GM21529 (cell line): ENCODE results near the gene DCN.

Experiments
- ATAC-seq: cut with Tn5 transposase; IDR thresholded peaks from one replicate; pipeline ENCODE4 v1.9.1; 2021; ENCODE audit not compliant: unreplicated experiment

The DCN gene

DNA sequence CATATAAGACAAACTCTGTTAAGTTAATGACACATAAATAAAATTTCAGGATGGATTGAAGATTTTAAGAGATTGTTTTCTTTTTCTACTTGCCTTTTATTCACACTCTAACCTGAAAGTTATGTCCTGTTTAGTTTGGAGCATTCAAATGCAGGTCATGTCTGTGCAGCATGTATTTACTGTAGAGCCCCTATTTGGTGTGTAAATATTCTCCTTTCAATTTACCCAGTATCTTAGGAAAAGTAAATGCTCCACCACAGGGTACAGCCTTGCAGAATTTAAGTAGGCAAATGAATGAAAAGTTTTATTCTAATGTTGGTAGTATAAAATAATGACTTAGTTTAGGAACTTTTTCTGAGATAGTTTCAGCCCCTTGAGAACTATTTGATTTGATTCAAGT lies 6.2 kb upstream of the DCN start:
- ATAC-seq: no peak

GRCh38 chr12:91186156-91186555 lies 3.5 kb upstream of the DCN start:
- ATAC-seq: no peak

DNA sequence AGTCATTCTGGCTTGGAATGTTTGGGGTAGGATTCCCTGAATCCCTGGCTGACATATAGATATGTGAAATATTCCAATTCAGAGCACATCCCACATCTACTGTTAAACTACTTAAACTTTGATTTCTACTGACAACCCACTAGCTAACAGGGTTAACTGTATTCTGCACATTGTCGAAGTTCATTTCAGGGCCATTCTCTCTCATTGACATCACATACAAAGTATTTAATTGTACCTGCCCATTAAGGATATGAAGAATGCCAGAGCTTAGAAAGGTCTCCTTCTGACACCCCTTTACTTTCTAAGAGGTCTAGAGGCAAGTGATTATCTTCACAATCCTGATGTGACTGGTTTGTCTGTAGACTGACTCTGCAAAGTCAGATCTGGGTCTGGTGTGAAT lies 2.8 kb upstream of the DCN start:
- no peak for ATAC-seq

DNA sequence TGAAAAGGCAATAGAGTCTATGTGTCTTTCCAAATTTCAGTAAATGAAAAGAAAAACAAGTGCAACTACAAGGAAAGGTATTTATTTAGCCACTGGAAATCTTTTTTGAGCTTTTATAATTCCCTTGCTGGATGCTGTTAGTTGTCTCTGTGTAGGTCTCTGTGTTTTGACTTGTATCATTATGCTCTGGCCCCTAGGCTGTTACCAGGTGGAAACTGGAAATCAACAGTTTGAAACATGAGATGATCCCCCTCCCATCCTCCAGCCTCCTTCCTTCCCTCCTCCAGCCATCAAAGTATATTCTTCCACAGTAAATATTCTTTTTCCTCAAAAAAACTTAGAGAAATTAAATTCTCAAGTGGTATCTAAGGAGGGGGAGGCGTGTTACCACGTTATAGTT lies 934 bp upstream of the DCN start:
- ATAC-seq: no peak

GRCh38 chr12:91180582-91181395 lies 1.8 kb downstream of the DCN start:
- no peak for ATAC-seq

- ATAC-seq: no peak
Measured at GRCh38 chr12:91179966-91180561, 2.6 kb downstream of the DCN start.

DNA sequence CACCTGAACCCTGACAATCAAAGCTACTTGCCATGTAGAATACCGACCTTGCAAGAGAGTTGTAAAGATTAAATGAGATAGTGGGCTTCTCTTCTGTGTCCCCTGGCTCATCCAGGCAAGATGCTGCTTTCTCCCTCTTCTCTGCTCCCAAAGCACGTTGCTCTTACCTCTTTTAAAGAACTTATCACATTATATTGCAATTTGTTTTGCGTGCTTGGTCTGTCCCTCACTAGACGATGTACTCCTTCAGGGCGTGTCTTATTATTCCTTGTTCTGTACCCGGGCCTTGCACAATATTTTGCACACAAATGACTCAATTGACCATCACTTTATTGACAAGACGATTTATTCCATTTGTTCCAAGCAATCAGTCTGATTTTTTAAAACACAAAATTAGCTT lies 3.3 kb downstream of the DCN start:
- no peak for ATAC-seq

DNA sequence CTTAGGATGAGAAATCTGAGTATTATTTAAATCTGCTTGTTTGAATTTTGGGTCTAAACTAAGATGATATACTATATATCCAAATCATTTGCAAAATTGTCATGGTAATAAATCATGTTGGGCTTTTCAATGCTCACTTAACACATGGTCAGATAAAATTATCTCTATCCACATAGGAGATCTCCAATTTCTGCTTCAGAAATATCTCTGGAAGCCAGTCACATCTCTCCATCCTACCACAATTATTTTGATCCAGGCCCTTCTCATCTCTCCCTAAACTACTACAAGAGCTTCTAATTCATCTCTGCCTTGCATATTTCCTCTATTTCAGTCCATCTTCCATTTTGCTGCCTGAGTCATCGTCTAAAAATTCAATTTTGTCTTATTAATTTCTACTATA lies 3.8 kb downstream of the DCN start:
- no peak for ATAC-seq

DNA sequence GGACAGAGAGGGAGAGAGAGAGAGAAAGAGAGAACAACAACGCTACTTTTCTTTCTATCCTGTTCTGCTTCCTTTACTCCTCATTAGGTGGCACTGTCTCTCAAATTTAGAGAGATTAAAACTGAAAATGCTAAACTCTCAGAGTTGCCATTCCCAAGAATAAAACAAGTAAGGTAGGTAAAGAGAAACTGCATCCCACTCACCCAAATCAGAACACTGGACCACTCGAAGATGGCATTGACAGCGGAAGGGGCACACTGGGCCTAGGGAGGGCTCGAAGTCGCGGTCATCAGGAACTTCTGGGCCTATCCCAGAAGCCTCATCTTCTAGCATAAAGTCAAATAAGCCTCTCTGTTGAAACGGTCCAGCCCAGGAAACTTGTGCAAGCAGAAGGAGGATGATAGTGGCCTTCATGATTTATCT lies 4.5 kb downstream of the DCN start:
- no peak for ATAC-seq

DNA sequence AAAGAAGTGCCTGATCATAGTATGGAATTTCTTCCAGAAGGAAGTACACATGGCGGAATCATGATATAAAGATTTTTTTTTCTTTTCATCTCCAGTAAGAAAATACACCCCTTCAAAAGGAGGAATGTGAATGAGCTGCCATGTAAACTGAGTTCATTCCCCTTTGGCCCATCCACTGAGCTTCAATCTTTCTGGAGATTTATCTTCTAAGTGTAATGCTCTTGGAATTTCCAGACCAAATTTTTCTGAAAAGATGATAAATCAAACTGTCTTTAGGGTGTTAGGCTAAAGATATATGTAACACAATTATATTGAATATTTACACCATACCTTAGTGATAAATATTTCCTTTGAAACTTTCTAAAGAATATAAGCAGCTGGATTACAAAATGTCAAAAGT lies 5.2 kb downstream of the DCN start:
- ATAC-seq: no peak

GRCh38 chr12:91176915-91177314 lies 5.7 kb downstream of the DCN start:
- ATAC-seq: no peak

DNA sequence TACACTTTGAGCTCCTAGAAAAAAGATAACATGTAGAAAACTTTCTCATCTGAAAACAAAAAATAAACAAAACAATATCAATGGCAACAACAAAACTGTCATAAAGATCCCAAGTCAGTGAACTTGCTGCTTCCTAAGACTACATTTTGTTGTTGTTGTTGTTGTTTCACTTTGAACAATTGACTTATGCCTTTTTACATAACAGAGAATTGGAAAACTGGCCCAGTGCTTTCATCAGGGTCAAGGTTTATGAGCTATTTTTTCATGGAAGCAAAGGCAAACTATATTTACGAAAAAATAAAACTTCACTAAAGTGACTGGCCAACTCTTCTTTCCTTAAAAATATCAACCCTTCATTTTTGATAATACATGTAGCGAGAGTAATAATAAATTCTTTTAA lies 6.3 kb downstream of the DCN start:
- no peak for ATAC-seq

DNA sequence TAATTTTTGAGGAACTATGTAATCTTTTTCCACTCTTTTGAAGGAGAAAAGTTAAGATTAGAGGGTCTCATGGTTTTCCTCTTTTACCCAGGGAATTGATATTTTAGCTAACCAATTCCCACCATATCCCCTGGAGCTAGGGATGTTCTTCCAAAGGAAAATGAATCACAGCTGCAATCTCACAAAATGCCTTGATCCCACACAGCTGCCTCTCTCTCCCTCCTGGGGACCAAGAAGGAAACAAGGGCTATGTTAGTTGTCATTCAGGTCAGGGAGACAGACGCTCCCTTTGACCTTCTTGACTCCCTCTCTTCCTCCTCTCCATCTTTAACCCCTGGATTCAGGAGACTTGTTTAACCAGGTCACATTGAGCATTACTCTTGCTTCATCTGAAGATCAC lies 9.5 kb downstream of the DCN start:
- ATAC-seq: no peak

GRCh38 chr12:91172096-91172495 lies 10.5 kb downstream of the DCN start:
- no peak for ATAC-seq

DNA sequence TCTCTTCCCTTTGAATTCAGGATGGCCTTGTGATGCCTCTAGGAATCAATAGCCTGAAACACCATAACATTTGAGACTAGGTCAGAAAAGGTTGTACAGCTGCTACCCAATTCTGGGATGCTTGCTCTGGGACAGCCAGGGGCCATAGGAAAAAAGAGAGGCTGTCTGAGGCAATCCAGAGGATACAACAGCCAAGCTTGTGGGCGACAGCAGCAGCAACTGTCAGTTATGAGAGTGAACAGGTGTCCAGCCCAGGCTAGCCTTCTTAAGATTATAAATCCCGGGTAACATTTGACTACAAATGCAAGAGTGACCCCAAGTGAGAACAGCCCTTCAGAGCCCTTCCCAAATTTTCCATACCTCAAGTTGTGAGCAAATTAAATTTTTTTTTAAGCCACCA lies 11.1 kb downstream of the DCN start:
- ATAC-seq: no peak

DNA sequence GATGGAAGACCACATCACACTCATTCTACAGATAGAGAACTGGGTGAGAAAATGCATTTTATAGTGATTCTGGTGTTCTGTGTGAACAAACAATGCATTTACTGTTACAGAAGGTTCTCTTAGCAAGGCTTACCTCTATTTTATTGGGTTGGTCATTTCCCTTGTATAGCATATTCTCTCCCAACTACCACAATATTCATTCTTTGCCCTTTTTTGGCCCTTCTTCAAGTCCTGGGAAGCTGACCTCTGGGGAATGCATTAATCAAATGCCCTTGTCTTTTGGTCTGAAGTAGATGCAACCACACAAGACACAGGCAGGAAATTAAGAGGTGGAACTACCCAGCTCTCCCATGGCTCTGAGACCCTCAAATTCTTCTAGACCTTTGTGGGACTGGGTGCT lies 19.5 kb downstream of the DCN start:
- ATAC-seq: no peak

DNA sequence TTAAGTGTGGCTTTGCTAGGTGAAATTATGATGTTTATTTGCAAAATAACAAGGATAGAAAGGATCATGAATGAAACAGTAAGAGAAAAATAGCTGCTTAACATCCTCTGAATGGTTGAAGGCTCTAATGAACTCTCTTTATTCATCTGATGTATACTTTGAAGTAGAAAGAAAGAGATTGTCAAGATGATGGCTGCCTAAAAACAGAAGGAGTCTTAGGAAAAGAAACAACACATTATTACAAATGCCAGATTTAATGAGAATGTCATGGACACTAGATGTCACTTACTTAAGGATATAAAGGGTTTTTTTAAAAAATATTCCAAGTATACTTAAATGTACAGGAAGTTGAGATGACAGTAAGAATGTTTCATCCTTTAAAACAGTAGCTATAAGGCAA lies 21.6 kb downstream of the DCN start:
- ATAC-seq: no peak

- no peak for ATAC-seq
Measured at GRCh38 chr12:91155990-91156389, 26.6 kb downstream of the DCN start.

GRCh38 chr12:91154131-91154530 lies 28.5 kb downstream of the DCN start:
- ATAC-seq: no peak

- ATAC-seq: no peak
Measured at GRCh38 chr12:91144053-91144452, 38.6 kb downstream of the DCN start.

- no peak for ATAC-seq
Measured at GRCh38 chr12:91143206-91143605, 39.4 kb downstream of the DCN start.

DNA sequence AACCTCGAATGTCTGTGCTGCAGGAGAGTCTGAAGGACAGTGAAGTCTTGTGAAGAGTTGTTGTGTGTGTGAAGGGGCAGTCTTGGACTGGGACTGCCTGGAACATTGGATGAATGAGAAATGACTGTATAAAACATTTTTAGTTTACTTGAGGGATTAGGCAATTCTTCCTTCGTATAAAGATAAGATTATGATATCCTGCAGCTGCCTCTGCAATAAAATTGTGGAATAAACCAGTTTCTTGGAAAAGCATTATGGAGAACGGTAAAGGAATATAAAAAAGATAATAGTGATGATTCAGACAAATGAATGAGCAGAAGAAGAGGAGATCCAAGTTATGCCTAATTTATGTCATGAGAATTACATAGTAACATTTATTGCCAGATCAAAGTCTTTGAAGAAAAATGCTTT lies 40.4 kb downstream of the DCN start:
- ATAC-seq: no peak
